Endodermal cell (in vitro differentiated cells): ENCODE results near the gene STRA6. TPM values are rescaled to one million over a fixed set of nuclear protein-coding genes. Genes with fewer than 3 reads are reported as not detected.

Experiments
- DNase-seq: peaks from one replicate; pipeline ENCODE4 v3.0.0-alpha.2; 2017
- H3K27ac ChIP-seq: 2 replicates; pipeline ENCODE4 v1.5.1; 2013; ENCODE audit warnings: mild to moderate bottlenecking, low read depth, low read length, moderate library complexity
- H3K27me3 ChIP-seq: 2 replicates; pipeline ENCODE4 v1.6.1; 2013; ENCODE audit warnings: mild to moderate bottlenecking, low read length, moderate library complexity; ENCODE audit not compliant: insufficient read depth, control insufficient read depth, poor library complexity, severe bottlenecking
- H3K36me3 ChIP-seq: 2 replicates; pipeline ENCODE4 v1.7.0; 2013; ENCODE audit warnings: mild to moderate bottlenecking, low read length, moderate library complexity; ENCODE audit not compliant: control insufficient read depth, insufficient read depth
- H3K4me1 ChIP-seq: one replicate; pipeline ENCODE4 v1.7.0; 2013; ENCODE audit warnings: low read length; ENCODE audit not compliant: control insufficient read depth, insufficient read depth
- H3K4me3 ChIP-seq: 2 replicates; pipeline ENCODE4 v1.5.1; 2013; ENCODE audit warnings: mild to moderate bottlenecking, low read length, moderate library complexity
- H3K9ac ChIP-seq: 2 replicates; pipeline ENCODE4 v1.6.1; 2013; ENCODE audit warnings: mild to moderate bottlenecking, low read length, moderate library complexity; ENCODE audit not compliant: poor library complexity, severe bottlenecking; ENCODE audit errors: extremely low read depth
- H3K9me3 ChIP-seq: 2 replicates; pipeline ENCODE4 v1.6.1; 2013; ENCODE audit warnings: mild to moderate bottlenecking, low read length, moderate library complexity; ENCODE audit not compliant: control insufficient read depth
- H3K27ac Mint-ChIP-seq: 2 replicates; pipeline ENCODE4 v1.8.0; 2020; ENCODE audit warnings: mixed read lengths
- H3K27me3 Mint-ChIP-seq: 2 replicates; pipeline ENCODE4 v1.8.0; 2021; ENCODE audit warnings: mild to moderate bottlenecking, mixed read lengths; ENCODE audit not compliant: insufficient read depth
- H3K36me3 Mint-ChIP-seq: 2 replicates; pipeline ENCODE4 v1.8.0; 2020; ENCODE audit warnings: low read depth, mixed read lengths
- H3K4me1 Mint-ChIP-seq: 2 replicates; pipeline ENCODE4 v1.8.0; 2020; ENCODE audit warnings: mixed read lengths
- H3K4me3 Mint-ChIP-seq: 2 replicates; pipeline ENCODE4 v1.8.0; 2020; ENCODE audit warnings: mild to moderate bottlenecking, moderate library complexity, mixed read lengths
- H3K9me3 Mint-ChIP-seq: 2 replicates; pipeline ENCODE4 v1.8.0; 2020; ENCODE audit warnings: mild to moderate bottlenecking, mixed read lengths
- CTCF ChIP-seq: fragments of 200-600 bp; sonication (generic); conservative IDR thresholded peaks from 2 replicates; pipeline ENCODE4 v1.5.0; 2021; ENCODE audit warnings: antibody characterized with exemption, mild to moderate bottlenecking
- WGBS, 2 experiments: methylation state at CpG; one replicate each; pipeline versions ENCODE4 v1.1.5 to v1.1.7; 2013; ENCODE audit warnings: missing lambda C conversion rate in 2 of 2, mixed read lengths in 1 of 2; ENCODE audit not compliant: insufficient coverage in 1 of 2, insufficient read length in 1 of 2; 5-methylcytosine and 5-hydroxymethylcytosine counted together
- total RNA-seq, 2 donors: library from RNA; stranded (reverse); fragmentation: NEBNext Ultra II Directional in 1 of 2; extraction: Animal tissue kit (Norgen Biotek cat#: 25700) in 1 of 2; gene quantifications; 2 replicates in 1 of 2; 3 replicates in 1 of 2; pipeline ENCODE4 v1.2.1, GENCODE V29; 2021

The STRA6 gene
- total RNA-seq, 2 donors from 2014 or later, result 18.2 to 26.2 TPM

- no peak for TF ChIP-seq CTCF
- peaks cover 3% of the 10 kb centered on the region for H3K4me1 ChIP-seq
- Mint-ChIP-seq H3K36me3 (no peaks in the 10 kb centered on the region), H3K27ac (no peak overlapping the region), H3K9me3 (no peaks in the 10 kb centered on the region), H3K27me3 (peaks cover 97% of the 10 kb centered on the region), H3K4me3 (peak overlapping the region; percentile 23), H3K4me1 (peaks cover 27% of the 10 kb centered on the region)
- H3K9ac ChIP-seq, result no peak overlapping the region
- H3K4me3 ChIP-seq, result no peak overlapping the region
- no peaks in the 10 kb centered on the region for H3K9me3 ChIP-seq
- no peak overlapping the region for H3K27ac ChIP-seq
- 15 to 30% methylated on average over 77 to 90 of the region's 90 CpGs for WGBS, 2 experiments
- H3K27me3 ChIP-seq, result peaks cover 94% of the 10 kb centered on the region
- DNase-seq, result peak; percentile 77
- H3K36me3 ChIP-seq, result no peaks in the 10 kb centered on the region
These were observed 69.6 kb downstream of the STRA6 start for GRCh38 chr15:74132681-74133651.

- 30 to 39% methylated on average over 13 to 20 of the region's 20 CpGs for WGBS, 2 experiments
- Histone ChIP-seq H3K27me3 (peaks cover 97% of the 10 kb centered on the region), H3K36me3 (no peaks in the 10 kb centered on the region), H3K27ac (no peak overlapping the region), H3K9me3 (no peaks in the 10 kb centered on the region), H3K4me1 (peaks cover 3% of the 10 kb centered on the region), H3K4me3 (no peak overlapping the region), H3K9ac (no peak overlapping the region)
- no peak overlapping the region for H3K4me3 Mint-ChIP-seq
- H3K27me3 Mint-ChIP-seq, result peaks cover 98% of the 10 kb centered on the region
- DNase-seq, result peak; percentile 67
- no peak overlapping the region for H3K27ac Mint-ChIP-seq
- peaks cover 27% of the 10 kb centered on the region for H3K4me1 Mint-ChIP-seq
- H3K36me3 Mint-ChIP-seq, result no peaks in the 10 kb centered on the region
- H3K9me3 Mint-ChIP-seq, result no peaks in the 10 kb centered on the region
- no peak for TF ChIP-seq CTCF
These were observed 70.8 kb downstream of the STRA6 start for GRCh38 chr15:74131628-74132413.

GRCh38 chr15:74130849-74131627, 71.5 kb downstream of the STRA6 start:
- H3K4me1 Mint-ChIP-seq, result peaks cover 27% of the 10 kb centered on the region

More at GRCh38 chr15:74130849-74131627, 71.5 kb downstream of the STRA6 start:
- Mint-ChIP-seq H3K27me3 (peaks cover 99% of the 10 kb centered on the region), H3K27ac (no peak overlapping the region), H3K9me3 (no peaks in the 10 kb centered on the region), H3K4me3 (peak overlapping the region; percentile 32), H3K36me3 (no peaks in the 10 kb centered on the region)
- peaks cover 3% of the 10 kb centered on the region for H3K4me1 ChIP-seq
- H3K27ac ChIP-seq, result no peak overlapping the region
- peak overlapping the region; percentile 30 for H3K4me3 ChIP-seq
- no peaks in the 10 kb centered on the region for H3K36me3 ChIP-seq
- peak; percentile 59 for DNase-seq
- no peak overlapping the region for H3K9ac ChIP-seq
- H3K27me3 ChIP-seq, result peaks cover 99% of the 10 kb centered on the region
- 8% methylated on average over 4 to 28 of the region's 28 CpGs for WGBS, 2 experiments
- TF ChIP-seq CTCF, result no peak
- H3K9me3 ChIP-seq, result no peaks in the 10 kb centered on the region
